KMS-11 (cell line): Measurements from ENCODE around the gene GPI.

Experiments
- H2AFZ ChIP-seq: fragments of 200-600 bp; sonication (generic); 2 replicates; pipeline ENCODE4 v1.6.1; 2016; ENCODE audit warnings: antibody characterized with exemption, mixed run types, low read depth
- H3K27ac ChIP-seq: fragments of 200-600 bp; sonication (generic); 2 replicates; pipeline ENCODE4 v1.6.1; 2016; ENCODE audit warnings: mild to moderate bottlenecking, mixed run types
- H3K27me3 ChIP-seq: fragments of 200-600 bp; sonication (generic); 2 replicates; pipeline ENCODE4 v1.6.1; 2017; ENCODE audit warnings: mild to moderate bottlenecking, low read depth, mixed run types, moderate library complexity; ENCODE audit not compliant: insufficient read depth
- H3K36me3 ChIP-seq: fragments of 200-600 bp; sonication (generic); 2 replicates; pipeline ENCODE4 v1.6.1; 2017; ENCODE audit warnings: mild to moderate bottlenecking, mixed run types; ENCODE audit not compliant: insufficient read depth
- H3K4me1 ChIP-seq: fragments of 200-600 bp; sonication (generic); 2 replicates; pipeline ENCODE4 v1.6.1; 2016; ENCODE audit warnings: mild to moderate bottlenecking, low read depth, mixed run types; ENCODE audit not compliant: poor library complexity, severe bottlenecking
- H3K4me2 ChIP-seq: fragments of 200-600 bp; sonication (generic); 2 replicates; pipeline ENCODE4 v1.7.0; 2016; ENCODE audit warnings: mild to moderate bottlenecking, mixed run types
- H3K4me3 ChIP-seq: fragments of 200-600 bp; sonication (generic); IDR thresholded peaks from 2 replicates; pipeline ENCODE4 v1.6.1; 2017; ENCODE audit warnings: low read depth, low read length, mixed read lengths; ENCODE audit not compliant: insufficient read depth
- H3K79me2 ChIP-seq: fragments of 200-600 bp; sonication (generic); 2 replicates; pipeline ENCODE4 v1.6.1; 2016; ENCODE audit warnings: low read depth, mixed run types; ENCODE audit not compliant: insufficient read depth
- H3K9ac ChIP-seq: fragments of 200-600 bp; sonication (generic); 2 replicates; pipeline ENCODE4 v1.6.1; 2016; ENCODE audit warnings: mild to moderate bottlenecking, mixed run types
- H4K20me1 ChIP-seq: fragments of 200-600 bp; sonication (generic); 2 replicates; pipeline ENCODE4 v1.6.1; 2016; ENCODE audit warnings: mild to moderate bottlenecking, mixed run types; ENCODE audit not compliant: insufficient read depth
- CTCF ChIP-seq: fragments of 200-600 bp; sonication (generic); conservative IDR thresholded peaks from 2 replicates; pipeline ENCODE4 v1.6.1; 2017; ENCODE audit warnings: low read depth, mild to moderate bottlenecking, antibody characterized with exemption, low read length, moderate library complexity, mixed read lengths

GPI gene

GRCh38 chr19:34348899-34349487, 16.0 kb upstream of the GPI start:
- H3K27me3 ChIP-seq: no peaks in the 10 kb centered on the region
- no peaks in the 10 kb centered on the region for H3K79me2 ChIP-seq
- peaks cover 5% of the 10 kb centered on the region for H3K4me1 ChIP-seq
- H2AFZ ChIP-seq: no peak overlapping the region
- TF ChIP-seq CTCF: no peak
- H3K9ac ChIP-seq: no peak overlapping the region
- H3K4me2 ChIP-seq: no peak overlapping the region
- H3K4me3 ChIP-seq: no peak overlapping the region
- no peaks in the 10 kb centered on the region for H3K36me3 ChIP-seq
- H3K27ac ChIP-seq: no peak overlapping the region
- no peaks in the 10 kb centered on the region for H4K20me1 ChIP-seq

GRCh38 chr19:34350161-34350561, 14.8 kb upstream of the GPI start:
- no peak overlapping the region for H3K9ac ChIP-seq
- H3K4me2 ChIP-seq: no peak overlapping the region
- H2AFZ ChIP-seq: no peak overlapping the region
- peaks cover 5% of the 10 kb centered on the region for H3K4me1 ChIP-seq
- H3K36me3 ChIP-seq: no peaks in the 10 kb centered on the region
- no peaks in the 10 kb centered on the region for H4K20me1 ChIP-seq
- no peaks in the 10 kb centered on the region for H3K79me2 ChIP-seq
- TF ChIP-seq CTCF: no peak
- H3K27me3 ChIP-seq: no peaks in the 10 kb centered on the region
- H3K27ac ChIP-seq: no peak overlapping the region
- no peak overlapping the region for H3K4me3 ChIP-seq

GRCh38 chr19:34351382-34351826, 13.6 kb upstream of the GPI start:
- Histone ChIP-seq H3K27ac (no peak overlapping the region), H3K27me3 (no peaks in the 10 kb centered on the region), H2AFZ (no peak overlapping the region), H3K4me3 (no peak overlapping the region), H4K20me1 (no peaks in the 10 kb centered on the region), H3K9ac (no peak overlapping the region), H3K36me3 (no peaks in the 10 kb centered on the region), H3K4me1 (peaks cover 5% of the 10 kb centered on the region), H3K4me2 (no peak overlapping the region), H3K79me2 (no peaks in the 10 kb centered on the region)
- no peak for TF ChIP-seq CTCF

GRCh38 chr19:34353546-34353945, 11.4 kb upstream of the GPI start:
- Histone ChIP-seq H3K27ac (no peak overlapping the region), H3K4me3 (no peak overlapping the region), H3K4me1 (peaks cover 5% of the 10 kb centered on the region), H3K9ac (no peak overlapping the region), H2AFZ (no peak overlapping the region), H3K79me2 (no peaks in the 10 kb centered on the region), H3K36me3 (no peaks in the 10 kb centered on the region), H3K27me3 (no peaks in the 10 kb centered on the region), H3K4me2 (no peak overlapping the region), H4K20me1 (no peaks in the 10 kb centered on the region)
- no peak for TF ChIP-seq CTCF
